ENCODE data around the gene CLSTN1. TPM values are rescaled to one million over a fixed set of nuclear protein-coding genes. Genes with fewer than 3 reads are reported as not detected.

Gene CLSTN1
- 42.9 TPM for total RNA-seq

- no peaks in the 10 kb centered on the region for H3K27me3 ChIP-seq (ENCODE audit: insufficient read depth, low read length)
- H3K9me3 ChIP-seq (ENCODE audit: low read depth, low read length) = no peaks in the 10 kb centered on the region
- peak within 1 kb of the TSS; percentile 66 for H3K4me3 ChIP-seq (ENCODE audit: low read length)
- peaks cover 47% of the 10 kb centered on the region for H3K4me1 ChIP-seq (ENCODE audit: insufficient read depth, low read length)
Measured at GRCh38 chr1:9823943-9824701, at the start of gene CLSTN1. CLSTN1 (minus strand) TSS chr1:9823965; CDS start chr1:9823733, 232 bp downstream.

- Histone ChIP-seq H3K4me3 (ENCODE audit: low read length) (no peak overlapping the region), H3K27me3 (ENCODE audit: insufficient read depth, low read length) (no peaks in the 10 kb centered on the region), H3K9me3 (ENCODE audit: low read depth, low read length) (no peaks in the 10 kb centered on the region), H3K4me1 (ENCODE audit: insufficient read depth, low read length) (peaks cover 4% of the 10 kb centered on the region)
Measured at GRCh38 chr1:9873385-9873784, 49.6 kb upstream of the CLSTN1 start.

GRCh38 chr1:9872430-9873165, 48.8 kb upstream of the CLSTN1 start:
- Histone ChIP-seq H3K27me3 (ENCODE audit: insufficient read depth, low read length) (no peaks in the 10 kb centered on the region), H3K4me1 (ENCODE audit: insufficient read depth, low read length) (peaks cover 4% of the 10 kb centered on the region), H3K9me3 (ENCODE audit: low read depth, low read length) (no peaks in the 10 kb centered on the region), H3K4me3 (ENCODE audit: low read length) (no peak overlapping the region)

- no peak overlapping the region for H3K4me3 ChIP-seq (ENCODE audit: low read length)
- H3K9me3 ChIP-seq (ENCODE audit: low read depth, low read length) = no peaks in the 10 kb centered on the region
- peaks cover 4% of the 10 kb centered on the region for H3K4me1 ChIP-seq (ENCODE audit: insufficient read depth, low read length)
- H3K27me3 ChIP-seq (ENCODE audit: insufficient read depth, low read length) = no peaks in the 10 kb centered on the region
Measured at GRCh38 chr1:9871707-9872425, 48.1 kb upstream of the CLSTN1 start.

- Histone ChIP-seq H3K9me3 (ENCODE audit: low read depth, low read length) (no peaks in the 10 kb centered on the region), H3K4me3 (ENCODE audit: low read length) (no peak overlapping the region), H3K27me3 (ENCODE audit: insufficient read depth, low read length) (no peaks in the 10 kb centered on the region), H3K4me1 (ENCODE audit: insufficient read depth, low read length) (peaks cover 4% of the 10 kb centered on the region)
Measured at GRCh38 chr1:9871021-9871420, 47.3 kb upstream of the CLSTN1 start.

GRCh38 chr1:9870572-9870971, 46.8 kb upstream of the CLSTN1 start:
- Histone ChIP-seq H3K9me3 (ENCODE audit: low read depth, low read length) (no peaks in the 10 kb centered on the region), H3K4me1 (ENCODE audit: insufficient read depth, low read length) (peaks cover 4% of the 10 kb centered on the region), H3K4me3 (ENCODE audit: low read length) (no peak overlapping the region), H3K27me3 (ENCODE audit: insufficient read depth, low read length) (no peaks in the 10 kb centered on the region)

GRCh38 chr1:9869831-9870251, 46.1 kb upstream of the CLSTN1 start:
- Histone ChIP-seq H3K27me3 (ENCODE audit: insufficient read depth, low read length) (no peaks in the 10 kb centered on the region), H3K4me3 (ENCODE audit: low read length) (no peak overlapping the region), H3K9me3 (ENCODE audit: low read depth, low read length) (no peaks in the 10 kb centered on the region), H3K4me1 (ENCODE audit: insufficient read depth, low read length) (peaks cover under 1% of the 10 kb centered on the region)

- Histone ChIP-seq H3K27me3 (ENCODE audit: insufficient read depth, low read length) (no peaks in the 10 kb centered on the region), H3K4me3 (ENCODE audit: low read length) (no peak overlapping the region), H3K4me1 (ENCODE audit: insufficient read depth, low read length) (no peaks in the 10 kb centered on the region), H3K9me3 (ENCODE audit: low read depth, low read length) (no peaks in the 10 kb centered on the region)
Measured at GRCh38 chr1:9868244-9868590, 44.5 kb upstream of the CLSTN1 start.

GRCh38 chr1:9867408-9868243, 43.9 kb upstream of the CLSTN1 start:
- Histone ChIP-seq H3K4me1 (ENCODE audit: insufficient read depth, low read length) (no peaks in the 10 kb centered on the region), H3K9me3 (ENCODE audit: low read depth, low read length) (no peaks in the 10 kb centered on the region), H3K4me3 (ENCODE audit: low read length) (no peak overlapping the region), H3K27me3 (ENCODE audit: insufficient read depth, low read length) (no peaks in the 10 kb centered on the region)

GRCh38 chr1:9866836-9867235, 43.1 kb upstream of the CLSTN1 start:
- no peaks in the 10 kb centered on the region for H3K4me1 ChIP-seq (ENCODE audit: insufficient read depth, low read length)
- H3K9me3 ChIP-seq (ENCODE audit: low read depth, low read length) = no peaks in the 10 kb centered on the region
- H3K27me3 ChIP-seq (ENCODE audit: insufficient read depth, low read length) = no peaks in the 10 kb centered on the region
- no peak overlapping the region for H3K4me3 ChIP-seq (ENCODE audit: low read length)

- Histone ChIP-seq H3K27me3 (ENCODE audit: insufficient read depth, low read length) (no peaks in the 10 kb centered on the region), H3K4me3 (ENCODE audit: low read length) (no peak overlapping the region), H3K4me1 (ENCODE audit: insufficient read depth, low read length) (no peaks in the 10 kb centered on the region), H3K9me3 (ENCODE audit: low read depth, low read length) (no peaks in the 10 kb centered on the region)
Measured at GRCh38 chr1:9865724-9866123, 42.0 kb upstream of the CLSTN1 start.

- H3K4me1 ChIP-seq (ENCODE audit: insufficient read depth, low read length) = no peaks in the 10 kb centered on the region
- H3K27me3 ChIP-seq (ENCODE audit: insufficient read depth, low read length) = no peaks in the 10 kb centered on the region
- H3K4me3 ChIP-seq (ENCODE audit: low read length) = no peak overlapping the region
- no peaks in the 10 kb centered on the region for H3K9me3 ChIP-seq (ENCODE audit: low read depth, low read length)
Measured at GRCh38 chr1:9863371-9863770, 39.6 kb upstream of the CLSTN1 start.

- Histone ChIP-seq H3K9me3 (ENCODE audit: low read depth, low read length) (no peaks in the 10 kb centered on the region), H3K4me1 (ENCODE audit: insufficient read depth, low read length) (no peaks in the 10 kb centered on the region), H3K27me3 (ENCODE audit: insufficient read depth, low read length) (no peaks in the 10 kb centered on the region), H3K4me3 (ENCODE audit: low read length) (no peak overlapping the region)
Measured at GRCh38 chr1:9861360-9861759, 37.6 kb upstream of the CLSTN1 start.

GRCh38 chr1:9860887-9861286, 37.1 kb upstream of the CLSTN1 start:
- H3K4me3 ChIP-seq (ENCODE audit: low read length) = no peak overlapping the region
- no peaks in the 10 kb centered on the region for H3K27me3 ChIP-seq (ENCODE audit: insufficient read depth, low read length)
- no peaks in the 10 kb centered on the region for H3K9me3 ChIP-seq (ENCODE audit: low read depth, low read length)

More at GRCh38 chr1:9860887-9861286, 37.1 kb upstream of the CLSTN1 start:
- no peaks in the 10 kb centered on the region for H3K4me1 ChIP-seq (ENCODE audit: insufficient read depth, low read length)

All from mononuclear cell (primary cell).